ENCODE results near the gene TNFSF12. TPM values are rescaled to one million over a fixed set of nuclear protein-coding genes. Genes with fewer than 3 reads are reported as not detected.

The TNFSF12 gene
- total RNA-seq, 1 donor, result 11.7 TPM

GRCh38 chr17:7586673-7587419 is 38.0 kb downstream of the TNFSF12 start:
- no peak for DNase-seq (ENCODE audit: low read depth)
- TF ChIP-seq, protein P1, sequence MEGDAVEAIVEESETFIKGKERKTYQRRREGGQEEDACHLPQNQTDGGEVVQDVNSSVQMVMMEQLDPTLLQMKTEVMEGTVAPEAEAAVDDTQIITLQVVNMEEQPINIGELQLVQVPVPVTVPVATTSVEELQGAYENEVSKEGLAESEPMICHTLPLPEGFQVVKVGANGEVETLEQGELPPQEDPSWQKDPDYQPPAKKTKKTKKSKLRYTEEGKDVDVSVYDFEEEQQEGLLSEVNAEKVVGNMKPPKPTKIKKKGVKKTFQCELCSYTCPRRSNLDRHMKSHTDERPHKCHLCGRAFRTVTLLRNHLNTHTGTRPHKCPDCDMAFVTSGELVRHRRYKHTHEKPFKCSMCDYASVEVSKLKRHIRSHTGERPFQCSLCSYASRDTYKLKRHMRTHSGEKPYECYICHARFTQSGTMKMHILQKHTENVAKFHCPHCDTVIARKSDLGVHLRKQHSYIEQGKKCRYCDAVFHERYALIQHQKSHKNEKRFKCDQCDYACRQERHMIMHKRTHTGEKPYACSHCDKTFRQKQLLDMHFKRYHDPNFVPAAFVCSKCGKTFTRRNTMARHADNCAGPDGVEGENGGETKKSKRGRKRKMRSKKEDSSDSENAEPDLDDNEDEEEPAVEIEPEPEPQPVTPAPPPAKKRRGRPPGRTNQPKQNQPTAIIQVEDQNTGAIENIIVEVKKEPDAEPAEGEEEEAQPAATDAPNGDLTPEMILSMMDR (IDR thresholded peaks at IDR 0.05; ENCODE audit: insufficient read depth, low read depth, low read length), result no peak
- no peak overlapping the region for H3K4me3 ChIP-seq (ENCODE audit: low read depth, low read length)

GRCh38 chr17:7587420-7588151 is 38.7 kb downstream of the TNFSF12 start:
- no peak overlapping the region for H3K4me3 ChIP-seq (ENCODE audit: low read depth, low read length)
- TF ChIP-seq, protein P1 (IDR thresholded peaks at IDR 0.05; ENCODE audit: insufficient read depth, low read depth, low read length), result no peak

GRCh38 chr17:7588553-7589203 is 39.8 kb downstream of the TNFSF12 start:
- TF ChIP-seq, protein P1 (IDR thresholded peaks at IDR 0.05; ENCODE audit: insufficient read depth, low read depth, low read length), result no peak
- no peak for DNase-seq (ENCODE audit: low read depth)
- H3K4me3 ChIP-seq (ENCODE audit: low read depth, low read length), result peak overlapping the region; percentile 9

More at GRCh38 chr17:7587420-7588151, 38.7 kb downstream of the TNFSF12 start:
- DNase-seq (ENCODE audit: low read depth), result peak; percentile 73

GRCh38 chr17:7589204-7589868 is 40.5 kb downstream of the TNFSF12 start:
- TF ChIP-seq, protein P1 (IDR thresholded peaks at IDR 0.05; ENCODE audit: insufficient read depth, low read depth, low read length), result peak; percentile 84
- H3K4me3 ChIP-seq (ENCODE audit: low read depth, low read length), result peak overlapping the region; percentile 9
- DNase-seq (ENCODE audit: low read depth), result peak; percentile 83

DNA sequence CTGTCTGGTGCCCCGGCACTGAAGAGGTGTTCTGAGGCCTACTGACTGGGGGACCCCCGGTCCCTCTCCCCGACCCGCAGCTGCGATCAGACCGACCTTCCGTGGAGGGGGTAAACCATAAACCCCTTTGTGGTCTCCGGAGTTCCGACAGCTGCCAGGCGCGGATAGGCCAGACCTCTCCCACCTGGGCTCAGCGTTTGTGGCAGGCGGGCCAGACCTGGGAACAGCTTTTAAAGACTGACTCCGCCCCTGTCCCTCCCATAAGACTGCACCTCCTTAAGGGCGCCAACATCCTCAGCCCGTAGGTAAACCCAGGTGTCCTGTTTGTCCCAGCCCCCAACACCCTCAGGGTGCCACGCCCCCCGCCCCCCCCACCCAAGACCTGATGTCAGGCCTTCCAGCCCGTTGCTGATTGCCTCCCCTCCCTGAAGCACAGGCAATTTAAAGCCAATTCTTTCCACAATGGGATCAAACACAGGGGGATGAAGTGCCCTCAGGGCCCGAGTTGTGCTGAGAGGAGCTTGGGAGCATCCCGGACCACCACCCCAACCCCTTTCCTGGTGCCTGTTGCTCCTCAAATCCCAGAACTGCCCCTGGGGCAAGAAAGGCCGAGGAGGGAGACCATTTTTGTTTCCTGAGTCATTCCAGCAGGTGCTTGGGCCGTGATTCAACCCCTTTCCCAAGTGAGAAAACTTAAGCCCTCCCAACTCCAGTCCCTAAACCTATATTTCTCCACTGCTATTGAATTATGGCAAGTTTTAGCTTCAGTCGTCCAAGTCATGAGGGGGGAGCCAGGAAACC is 41.2 kb downstream of the TNFSF12 start, which contains the start of gene SOX15:
SOX15 (minus strand) TSS at position 204 of the 801 bp plus-strand sequence. CDS start 418 bp downstream, outside the sequence.
- no peak for DNase-seq (ENCODE audit: low read depth)
- TF ChIP-seq, protein P1 (IDR thresholded peaks at IDR 0.05; ENCODE audit: insufficient read depth, low read depth, low read length), result no peak
- peak within 1 kb of the TSS; percentile 9 for H3K4me3 ChIP-seq (ENCODE audit: low read depth, low read length)

Data from fibroblast of villous mesenchyme (primary cell).